Transverse colon (tissue), 4 donors: ENCODE data around the gene CEP104. TPM values are rescaled to one million over a fixed set of nuclear protein-coding genes. Genes with fewer than 3 reads are reported as not detected.

Source experiments
- DNase-seq: peaks from one replicate; pipeline ENCODE4 v3.0.0-alpha.2; 2019
- H3K27ac ChIP-seq, 4 donors: fragments of 200-600 bp; sonication (generic); 2 replicates each; pipeline ENCODE4 v1.5.1; 2016 to 2018; ENCODE audit warnings: inconsistent platforms in 4 of 4
- H3K27me3 ChIP-seq: fragments of 200-600 bp; sonication (generic); 2 replicates; pipeline ENCODE4 v1.5.1; 2017; ENCODE audit warnings: inconsistent platforms
- H3K36me3 ChIP-seq, 4 donors: fragments of 200-600 bp; sonication (generic); 2 replicates each; pipeline ENCODE4 v1.5.1; 2017 to 2019; ENCODE audit warnings: inconsistent platforms in 4 of 4
- H3K4me1 ChIP-seq, 4 donors: fragments of 200-600 bp; sonication (generic); 2 replicates each; pipeline ENCODE4 v1.5.1; 2017 to 2020; ENCODE audit warnings: inconsistent platforms in 4 of 4
- H3K4me3 ChIP-seq, 4 donors: fragments of 200-600 bp; sonication (generic); 1 replicate in 1 of 4; 2 replicates in 3 of 4; pipeline versions ENCODE4 v1.5.1 to v1.6.1; 2017 to 2019; ENCODE audit warnings: inconsistent platforms in 4 of 4
- H3K9me3 ChIP-seq, 2 donors: fragments of 200-600 bp; sonication (generic); 2 replicates each; pipeline ENCODE4 v1.5.1; 2017 to 2019; ENCODE audit warnings: inconsistent platforms in 2 of 2
- EP300 ChIP-seq: sonication (generic); formaldehyde crosslinking; IDR thresholded peaks from one replicate; pipeline ENCODE4 v1.6.1; 2017; ENCODE audit warnings: antibody characterized with exemption, low read depth
- POLR2A ChIP-seq: fragments of 450-650 bp; IDR thresholded peaks from one replicate; pipeline ENCODE4 v1.6.1; 2016; ENCODE audit warnings: antibody characterized with exemption, mild to moderate bottlenecking, moderate library complexity
- POLR2AphosphoS5 ChIP-seq, 3 donors: sonication (generic); formaldehyde crosslinking; IDR thresholded peaks; one replicate each; pipeline ENCODE4 v1.6.1; 2016; ENCODE audit warnings: antibody characterized with exemption in 3 of 3
- WGBS, 2 donors: methylation state at CpG; one replicate each; pipeline ENCODE4 v1.1.5; 2018; ENCODE audit warnings: low coverage in 1 of 2; 5-methylcytosine and 5-hydroxymethylcytosine counted together
- in situ Hi-C, 4 donors: fragments of 200-750 bp; cut with MboI; loops; one replicate each; pipeline versions ENCODE4 v1.15.0 to v1.15.1; 2017; ENCODE audit warnings: low sequenced_read_pairs in 3 of 4, low pct_ligation_motif_present in 1 of 4, low pct_unique_long_range_greater_than_20kb in 1 of 4
- intact Hi-C: fragments of 100-400 bp; cut with DNase I; formaldehyde crosslinking; loops from one replicate; pipeline ENCODE4 v1.15.1; 2023; ENCODE audit warnings: low total_unique reads
- total RNA-seq, 4 donors: library from RNA; depleted of rRNA; stranded (reverse); fragments of >200 nt; gene quantifications; one replicate each; pipeline ENCODE4 v1.1.0, GENCODE V29; 2016
- TF ChIP-seq, protein P1 (sequence below), 5 experiments: fragments of 200-600 bp in 3 of 5; fragments of 450-650 bp in 2 of 5; sonication (generic) in 3 of 5; IDR thresholded peaks; 1 replicate in 2 of 5; 2 replicates in 3 of 5; pipeline ENCODE4 v1.5.1; 2016 to 2017; ENCODE audit warnings: antibody characterized with exemption in 5 of 5, inconsistent platforms in 3 of 5, mild to moderate bottlenecking in 2 of 5, moderate library complexity in 1 of 5

CEP104 gene
- total RNA-seq, 4 donors from 2014 or later: 34.4 to 57.7 (median 43.5) TPM

- TF ChIP-seq POLR2A (no peak), POLR2AphosphoS5 (IDR thresholded peaks at IDR 0.05) (no peak), EP300 (no peak)
- TF ChIP-seq, protein P1, sequence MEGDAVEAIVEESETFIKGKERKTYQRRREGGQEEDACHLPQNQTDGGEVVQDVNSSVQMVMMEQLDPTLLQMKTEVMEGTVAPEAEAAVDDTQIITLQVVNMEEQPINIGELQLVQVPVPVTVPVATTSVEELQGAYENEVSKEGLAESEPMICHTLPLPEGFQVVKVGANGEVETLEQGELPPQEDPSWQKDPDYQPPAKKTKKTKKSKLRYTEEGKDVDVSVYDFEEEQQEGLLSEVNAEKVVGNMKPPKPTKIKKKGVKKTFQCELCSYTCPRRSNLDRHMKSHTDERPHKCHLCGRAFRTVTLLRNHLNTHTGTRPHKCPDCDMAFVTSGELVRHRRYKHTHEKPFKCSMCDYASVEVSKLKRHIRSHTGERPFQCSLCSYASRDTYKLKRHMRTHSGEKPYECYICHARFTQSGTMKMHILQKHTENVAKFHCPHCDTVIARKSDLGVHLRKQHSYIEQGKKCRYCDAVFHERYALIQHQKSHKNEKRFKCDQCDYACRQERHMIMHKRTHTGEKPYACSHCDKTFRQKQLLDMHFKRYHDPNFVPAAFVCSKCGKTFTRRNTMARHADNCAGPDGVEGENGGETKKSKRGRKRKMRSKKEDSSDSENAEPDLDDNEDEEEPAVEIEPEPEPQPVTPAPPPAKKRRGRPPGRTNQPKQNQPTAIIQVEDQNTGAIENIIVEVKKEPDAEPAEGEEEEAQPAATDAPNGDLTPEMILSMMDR (IDR thresholded peaks at IDR 0.05): no peak
- in situ Hi-C loops (no loop called here), intact Hi-C loops (no loop called here)
- Histone ChIP-seq H3K4me3 (no peak overlapping the region), H3K4me1 (no peaks in the 10 kb centered on the region), H3K27me3 (no peaks in the 10 kb centered on the region), H3K36me3 (no peaks in the 10 kb centered on the region), H3K9me3 (no peaks in the 10 kb centered on the region), H3K27ac (no peak overlapping the region)
- DNase-seq: no peak
- 73 to 94% methylated on average over 6 of the region's 6 CpGs for WGBS, 2 donors
Observed at GRCh38 chr1:3864884-3865283, 7.9 kb upstream of the CEP104 start.

GRCh38 chr1:3863231-3863935, 6.4 kb upstream of the CEP104 start:
- intact Hi-C loops: no loop called here

GRCh38 chr1:3858231-3858981, 1.4 kb upstream of the CEP104 start:
- DNase-seq: peak; percentile 22
- H3K36me3 ChIP-seq: no peaks in the 10 kb centered on the region
- intact Hi-C loops: no loop called here
- no peaks in the 10 kb centered on the region for H3K27me3 ChIP-seq
- H3K9me3 ChIP-seq: no peaks in the 10 kb centered on the region
- H3K4me1 ChIP-seq: peaks cover 14 to 27% (median 23%) of the 10 kb centered on the region in 4 donors
- in situ Hi-C loops: no loop called here
- H3K4me3 ChIP-seq: peak overlapping the region in 3 of 4 donors; percentile 68 to 91 (median 81)
- 57 to 77% methylated on average over 4 to 32 of the region's 34 CpGs for WGBS, 2 donors
- peak overlapping the region in 3 of 4 donors; percentile 78 to 88 (median 87) for H3K27ac ChIP-seq
- TF ChIP-seq EP300 (no peak), POLR2A (no peak), POLR2AphosphoS5 (IDR thresholded peaks at IDR 0.05) (no peak)
- TF ChIP-seq, protein P1 (IDR thresholded peaks at IDR 0.05): no peak

More at GRCh38 chr1:3863231-3863935, 6.4 kb upstream of the CEP104 start:
- H3K4me3 ChIP-seq: no peak overlapping the region
- H3K9me3 ChIP-seq: no peaks in the 10 kb centered on the region
- H3K4me1 ChIP-seq: peaks cover under 1 to 5% (median 3%) of the 10 kb centered on the region in 4 donors
- WGBS, 2 donors: 79 to 84% methylated on average over 6 to 12 of the region's 12 CpGs
- H3K27ac ChIP-seq: no peak overlapping the region
- H3K27me3 ChIP-seq: no peaks in the 10 kb centered on the region
- in situ Hi-C loops: no loop called here
- DNase-seq: no peak
- TF ChIP-seq POLR2A: no peak
- TF ChIP-seq POLR2AphosphoS5 (IDR thresholded peaks at IDR 0.05): no peak
- no peak for TF ChIP-seq EP300
- TF ChIP-seq, protein P1 (IDR thresholded peaks at IDR 0.05): no peak
- no peaks in the 10 kb centered on the region for H3K36me3 ChIP-seq

DNA sequence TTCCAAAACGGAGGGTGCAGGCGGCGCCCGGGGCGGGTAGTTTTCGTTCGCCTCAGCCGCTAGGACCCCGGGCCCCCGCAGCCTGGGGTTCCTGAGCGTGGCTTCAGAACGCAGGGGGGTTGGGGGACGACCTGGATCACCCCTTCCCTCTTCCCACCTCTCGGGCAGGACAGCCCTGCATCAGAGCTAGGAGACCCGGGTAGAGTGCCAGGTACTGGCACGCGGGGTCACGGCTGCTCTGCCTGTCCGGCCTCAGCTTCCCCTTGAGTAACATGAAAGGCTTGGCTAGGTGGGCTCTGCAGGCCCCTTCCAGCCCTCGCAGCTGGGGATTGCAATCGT, 749 bp upstream of the CEP104 start:
- WGBS, 2 donors: 5% methylated on average over 21 of the region's 21 CpGs; no CpG with 5 or more reads in 1 of the 2 donors
- Histone ChIP-seq H3K4me3 (peak overlapping the region; percentile 68 to 91 (median 85)), H3K27ac (peak overlapping the region; percentile 78 to 88 (median 83)), H3K9me3 (no peaks in the 10 kb centered on the region), H3K4me1 (peaks cover 14 to 27% (median 23%) of the 10 kb centered on the region in 4 donors), H3K36me3 (no peaks in the 10 kb centered on the region), H3K27me3 (no peaks in the 10 kb centered on the region)
- intact Hi-C loops: no loop called here
- TF ChIP-seq POLR2A: no peak
- TF ChIP-seq POLR2AphosphoS5 (IDR thresholded peaks at IDR 0.05): no peak
- TF ChIP-seq EP300: no peak
- TF ChIP-seq, protein P1 (IDR thresholded peaks at IDR 0.05): no peak
- in situ Hi-C loops: no loop called here
- DNase-seq: no peak
